ENCODE measurements around the gene RLF. TPM values are rescaled to one million over a fixed set of nuclear protein-coding genes. Genes with fewer than 3 reads are reported as not detected.

Gene RLF
- total and polyA plus RNA-seq, 3 donors from 2014 or later = 16.4 to 28.4 (median 27.2) TPM

DNA sequence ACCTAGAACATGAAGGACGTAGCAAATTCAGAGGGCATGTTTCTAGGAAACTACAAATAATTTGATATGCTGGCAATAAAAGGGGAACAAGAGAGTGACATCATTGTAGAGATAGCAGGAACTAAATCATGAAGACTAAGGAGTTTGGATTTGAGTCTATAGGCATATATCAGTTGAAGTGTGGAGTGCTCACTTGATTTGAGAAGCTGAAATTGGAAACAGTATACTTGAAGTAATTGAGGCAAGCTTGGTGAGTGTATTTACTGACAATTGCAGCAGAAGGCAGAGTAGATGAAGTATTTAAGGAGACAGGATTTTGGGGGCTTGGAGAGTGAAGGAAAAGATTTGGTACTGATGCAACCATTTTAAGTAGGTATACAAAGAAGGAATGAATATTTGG lies 80.2 kb downstream of the RLF start:
- intact Hi-C loops (cut with DNase I; ENCODE audit: low total_unique reads) = no loop called here

DNA sequence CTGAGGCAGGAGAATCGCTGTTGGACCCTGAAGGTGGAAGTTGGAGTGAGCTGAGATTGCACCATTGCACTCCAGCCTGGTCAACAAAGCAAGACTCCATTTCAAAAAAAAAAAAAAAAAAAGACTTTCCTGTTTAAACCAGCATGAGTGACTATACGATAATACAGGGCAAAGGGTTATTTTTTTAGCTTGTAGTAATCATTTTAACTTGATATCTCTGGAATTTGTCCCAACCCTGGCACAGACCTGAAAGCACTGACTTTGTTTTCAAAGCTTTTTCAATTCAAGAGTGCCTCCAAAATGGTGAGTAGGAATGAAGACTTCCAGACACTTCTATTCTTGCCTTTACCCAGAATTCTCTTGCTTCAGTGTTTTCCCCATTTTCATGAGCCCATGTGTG lies 82.2 kb downstream of the RLF start:
- Histone ChIP-seq H3K9me3 (no peaks in the 10 kb centered on the region), H3K36me3 (ENCODE audit: low read depth, missing control alignments) (no peaks in the 10 kb centered on the region), H3K4me3 (no peak overlapping the region), H3K4me1 (no peaks in the 10 kb centered on the region), H3K27me3 (no peaks in the 10 kb centered on the region), H3K27ac (no peak overlapping the region)
- intact Hi-C loops (cut with DNase I; ENCODE audit: low total_unique reads) = no loop called here
- WGBS, 2 donors = 61 to 65% methylated on average over 2 of the region's 2 CpGs
- no peak for TF ChIP-seq CTCF (IDR thresholded peaks at IDR 0.05)
- DNase-seq = no peak

More for the DNA sequence above, 80.2 kb downstream of the RLF start:
- 45 to 60% methylated on average over 1 of the region's 1 CpG for WGBS, 2 donors
- DNase-seq = no peak
- H3K27ac ChIP-seq = no peak overlapping the region
- TF ChIP-seq POLR2A (IDR thresholded peaks at IDR 0.05) (no peak), CTCF (IDR thresholded peaks at IDR 0.05) (no peak)
- no peaks in the 10 kb centered on the region for H3K36me3 ChIP-seq (ENCODE audit: low read depth, missing control alignments)
- no peaks in the 10 kb centered on the region for H3K9me3 ChIP-seq
- no peak overlapping the region for H3K4me3 ChIP-seq
- no peaks in the 10 kb centered on the region for H3K27me3 ChIP-seq
- no peaks in the 10 kb centered on the region for H3K4me1 ChIP-seq

- Histone ChIP-seq H3K27me3 (no peaks in the 10 kb centered on the region), H3K4me1 (no peaks in the 10 kb centered on the region), H3K36me3 (ENCODE audit: low read depth, missing control alignments) (no peaks in the 10 kb centered on the region), H3K4me3 (no peak overlapping the region), H3K27ac (no peak overlapping the region), H3K9me3 (no peaks in the 10 kb centered on the region)
- TF ChIP-seq CTCF (IDR thresholded peaks at IDR 0.05) (no peak), POLR2A (IDR thresholded peaks at IDR 0.05) (no peak)
- DNase-seq = no peak
- 68 to 72% methylated on average over 4 of the region's 4 CpGs for WGBS, 2 donors
- intact Hi-C loops (cut with DNase I; ENCODE audit: low total_unique reads) = no loop called here
Measured at GRCh38 chr1:40244138-40244744, 83.1 kb downstream of the RLF start.

DNA sequence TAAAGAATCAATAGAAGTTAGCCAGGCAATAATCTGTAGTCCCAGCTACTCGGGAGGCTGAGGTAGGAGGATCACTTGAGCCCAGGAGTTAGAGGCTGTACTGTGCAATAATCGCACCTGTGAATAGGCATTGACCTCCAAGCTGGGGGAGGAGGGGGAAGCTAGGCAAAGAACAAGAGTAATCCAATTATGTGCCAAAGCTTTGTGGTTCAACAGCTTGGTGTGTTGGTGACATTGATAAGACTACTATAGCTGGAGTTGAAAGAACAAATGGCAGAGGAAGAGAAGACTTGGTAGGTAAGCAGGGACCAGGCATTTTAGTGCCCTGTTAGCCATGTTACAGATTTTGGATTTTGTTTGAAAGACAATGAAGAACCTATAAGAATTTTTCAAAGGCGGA lies 84.5 kb downstream of the RLF start:
- Histone ChIP-seq H3K36me3 (ENCODE audit: low read depth, missing control alignments) (no peaks in the 10 kb centered on the region), H3K4me3 (no peak overlapping the region), H3K27me3 (no peaks in the 10 kb centered on the region), H3K4me1 (no peaks in the 10 kb centered on the region), H3K27ac (no peak overlapping the region), H3K9me3 (no peaks in the 10 kb centered on the region)
- intact Hi-C loops (cut with DNase I; ENCODE audit: low total_unique reads) = no loop called here
- TF ChIP-seq POLR2A (IDR thresholded peaks at IDR 0.05) = no peak
- TF ChIP-seq CTCF (IDR thresholded peaks at IDR 0.05) = no peak
- DNase-seq = no peak
- WGBS, 2 donors = 89 to 90% methylated on average over 3 of the region's 3 CpGs

- Histone ChIP-seq H3K4me3 (no peak within 1 kb of the TSS), H3K36me3 (ENCODE audit: low read depth, missing control alignments) (no peaks in the 10 kb centered on the region), H3K27me3 (no peaks in the 10 kb centered on the region), H3K27ac (no peak within 1 kb of the TSS), H3K9me3 (no peaks in the 10 kb centered on the region), H3K4me1 (no peaks in the 10 kb centered on the region)
- WGBS, 2 donors = 75 to 81% methylated on average over 1 of the region's 1 CpG
- TF ChIP-seq POLR2A (IDR thresholded peaks at IDR 0.05) (no peak), CTCF (IDR thresholded peaks at IDR 0.05) (no peak)
- intact Hi-C loops (cut with DNase I; ENCODE audit: low total_unique reads) = no loop called here
- DNase-seq = no peak
Measured at GRCh38 chr1:40247655-40248054, 86.5 kb downstream of the RLF start, which contains the start of gene TMCO2. TSS of gene TMCO2 (plus strand) at chr1:40247937. CDS start at chr1:40247994, 57 bp downstream.

All from testis (tissue), 3 donors.